H9 (cell line): Measurements from ENCODE around the gene JARID2. TPM values are rescaled to one million over a fixed set of nuclear protein-coding genes. Genes with fewer than 3 reads are reported as not detected.

Experiments
- DNase-seq: peaks from one replicate; pipeline ENCODE4 v3.0.0-alpha.2; 2017
- H2AFZ ChIP-seq: one replicate; pipeline ENCODE4 v1.6.1; 2013; ENCODE audit warnings: mild to moderate bottlenecking, low read length, control low read depth, moderate library complexity
- H2AK5ac ChIP-seq: 2 replicates; pipeline ENCODE4 v1.6.1; 2013; ENCODE audit warnings: low read length, control low read depth, mixed read lengths; ENCODE audit not compliant: insufficient read length
- H2BK120ac ChIP-seq: one replicate; pipeline ENCODE4 v1.6.1; 2013; ENCODE audit warnings: low read depth, mild to moderate bottlenecking, low read length, control low read depth, inconsistent platforms; ENCODE audit not compliant: poor library complexity, severe bottlenecking
- H2BK12ac ChIP-seq: 2 replicates; pipeline ENCODE4 v1.6.1; 2013; ENCODE audit warnings: low read length, control low read depth, mixed read lengths, low read depth; ENCODE audit not compliant: insufficient read length
- H2BK15ac ChIP-seq: 2 replicates; pipeline ENCODE4 v1.6.1; 2013; ENCODE audit warnings: low read depth, low read length, control low read depth
- H2BK20ac ChIP-seq: one replicate; pipeline ENCODE4 v1.6.1; 2013; ENCODE audit warnings: low read depth, mild to moderate bottlenecking, low read length, control low read depth, inconsistent platforms; ENCODE audit not compliant: poor library complexity, severe bottlenecking
- H2BK5ac ChIP-seq: 2 replicates; pipeline ENCODE4 v1.6.1; 2013; ENCODE audit warnings: low read length, control low read depth, mixed read lengths; ENCODE audit not compliant: insufficient read length
- H3K14ac ChIP-seq: 2 replicates; pipeline ENCODE4 v1.6.1; 2013; ENCODE audit warnings: low read length, control low read depth; ENCODE audit not compliant: insufficient read depth
- H3K18ac ChIP-seq: 2 replicates; pipeline ENCODE4 v1.6.1; 2013; ENCODE audit warnings: low read depth, mild to moderate bottlenecking, mixed read lengths, low read length, control low read depth; ENCODE audit not compliant: insufficient read length
- H3K23ac ChIP-seq: 2 replicates; pipeline ENCODE4 v1.6.1; 2013; ENCODE audit warnings: low read length, control low read depth, mixed read lengths, low read depth; ENCODE audit not compliant: insufficient read length
- H3K23me2 ChIP-seq: 2 replicates; pipeline ENCODE4 v1.6.1; 2013; ENCODE audit warnings: low read depth, mild to moderate bottlenecking, mixed read lengths, low read length, control low read depth; ENCODE audit not compliant: insufficient read length, poor library complexity, severe bottlenecking
- H3K27ac ChIP-seq: 2 replicates; pipeline ENCODE4 v1.5.1; 2013; ENCODE audit warnings: low read length, control low read depth, mixed read lengths, low read depth; ENCODE audit not compliant: insufficient read length
- H3K27me3 ChIP-seq: 2 replicates; pipeline ENCODE4 v1.6.1; 2013; ENCODE audit warnings: low read length, control low read depth, inconsistent platforms; ENCODE audit not compliant: insufficient read depth
- H3K4ac ChIP-seq: 2 replicates; pipeline ENCODE4 v1.6.1; 2013; ENCODE audit warnings: low read depth, mild to moderate bottlenecking, control low read depth, inconsistent platforms, low read length, moderate library complexity
- H3K4me1 ChIP-seq: 2 replicates; pipeline ENCODE4 v1.6.1; 2013; ENCODE audit warnings: low read length, control low read depth, inconsistent platforms; ENCODE audit not compliant: insufficient read depth
- H3K4me2 ChIP-seq: 2 replicates; pipeline ENCODE4 v1.6.1; 2013; ENCODE audit warnings: low read length, control low read depth, mixed read lengths; ENCODE audit not compliant: insufficient read length, insufficient read depth
- H3K56ac ChIP-seq: 2 replicates; pipeline ENCODE4 v1.6.1; 2013; ENCODE audit warnings: low read depth, mild to moderate bottlenecking, mixed read lengths, low read length, control low read depth; ENCODE audit not compliant: insufficient read length
- H3K79me1 ChIP-seq: 2 replicates; pipeline ENCODE4 v1.6.1; 2013; ENCODE audit warnings: low read depth, mild to moderate bottlenecking, moderate library complexity, low read length, control low read depth, inconsistent platforms; ENCODE audit not compliant: insufficient read depth, poor library complexity, severe bottlenecking
- H3K79me2 ChIP-seq: 2 replicates; pipeline ENCODE4 v1.6.1; 2013; ENCODE audit warnings: low read length, control low read depth, inconsistent platforms; ENCODE audit not compliant: insufficient read depth
- H3K9ac ChIP-seq: 2 replicates; pipeline ENCODE4 v1.6.1; 2013; ENCODE audit warnings: low read length, control low read depth, mixed read lengths; ENCODE audit not compliant: insufficient read length; ENCODE audit errors: extremely low read depth
- H3K9me3 ChIP-seq: one replicate; pipeline ENCODE4 v1.6.1; 2013; ENCODE audit warnings: low read depth, low read length, inconsistent platforms; ENCODE audit not compliant: control insufficient read depth
- H3T11ph ChIP-seq: one replicate; pipeline ENCODE4 v1.6.1; 2013; ENCODE audit warnings: mild to moderate bottlenecking, low read length, control low read depth, inconsistent platforms
- H4K20me1 ChIP-seq: one replicate; pipeline ENCODE4 v1.6.1; 2013; ENCODE audit not compliant: control insufficient read depth, insufficient read length, insufficient read depth
- H4K5ac ChIP-seq: 2 replicates; pipeline ENCODE4 v1.6.1; 2013; ENCODE audit warnings: low read depth, mild to moderate bottlenecking, mixed read lengths, low read length, control low read depth; ENCODE audit not compliant: insufficient read length
- H4K8ac ChIP-seq: replicated peaks from 2 replicates; pipeline ENCODE4 v1.6.1; 2013; ENCODE audit warnings: low read length, control low read depth, mixed read lengths, low read depth; ENCODE audit not compliant: insufficient read length
- H4K91ac ChIP-seq: 2 replicates; pipeline ENCODE4 v1.6.1; 2013; ENCODE audit warnings: low read depth, mild to moderate bottlenecking, moderate library complexity, mixed read lengths, low read length, control low read depth; ENCODE audit not compliant: insufficient read length
- H3K27ac Mint-ChIP-seq, 3 experiments: 2 replicates in 2 of 3; 3 replicates in 1 of 3; pipeline ENCODE4 v1.8.0; 2020 to 2021; ENCODE audit warnings: mixed read lengths in 3 of 3, mild to moderate bottlenecking in 1 of 3, moderate library complexity in 1 of 3
- H3K27me3 Mint-ChIP-seq: 2 replicates; pipeline ENCODE4 v1.8.0; 2021; ENCODE audit warnings: low read depth, mild to moderate bottlenecking, moderate library complexity, mixed read lengths
- H3K36me3 Mint-ChIP-seq, 3 experiments: 2 replicates in 2 of 3; 3 replicates in 1 of 3; pipeline ENCODE4 v1.8.0; 2020 to 2021; ENCODE audit warnings: low read depth in 3 of 3, mixed read lengths in 3 of 3; ENCODE audit not compliant: insufficient read depth in 1 of 3
- H3K4me1 Mint-ChIP-seq, 2 experiments: 2 replicates each; pipeline ENCODE4 v1.8.0; 2020; ENCODE audit warnings: mixed read lengths in 2 of 2
- H3K4me3 Mint-ChIP-seq, 2 experiments: 2 replicates in 1 of 2; 3 replicates in 1 of 2; pipeline ENCODE4 v1.8.0; 2020 to 2021; ENCODE audit warnings: mild to moderate bottlenecking in 2 of 2, mixed read lengths in 2 of 2, moderate library complexity in 1 of 2
- H3K9me3 Mint-ChIP-seq, 2 experiments: 2 replicates in 1 of 2; 3 replicates in 1 of 2; pipeline ENCODE4 v1.8.0; 2020; ENCODE audit warnings: mild to moderate bottlenecking in 2 of 2, mixed read lengths in 2 of 2, moderate library complexity in 1 of 2
- CTCF ChIP-seq: fragments of 200-600 bp; sonication (generic); conservative IDR thresholded peaks from 3 replicates; pipeline ENCODE4 v1.8.0; 2021; ENCODE audit warnings: antibody characterized with exemption, mild to moderate bottlenecking
- WGBS: extraction: QIAGEN DNeasy Blood & Tissue Kit; methylation state at CpG from one replicate; pipeline ENCODE4 v1.1.7; 2013; ENCODE audit warnings: missing lambda C conversion rate, low lambda C conversion rate, mixed read lengths; ENCODE audit not compliant: insufficient read length; ENCODE audit errors: extremely low coverage; 5-methylcytosine and 5-hydroxymethylcytosine counted together
- total RNA-seq: library from RNA; stranded (reverse); gene quantifications from 2 replicates; pipeline ENCODE4 v1.2.1, GENCODE V29; 2021

The JARID2 gene
- total RNA-seq, 1 experiment from 2014 or later, result 174 TPM

GRCh38 chr6:15320693-15321092 lies 74.8 kb downstream of the JARID2 start:
- Histone ChIP-seq H3K27me3 (no peaks in the 10 kb centered on the region), H3K14ac (no peak overlapping the region), H3K4me1 (peaks cover 22% of the 10 kb centered on the region; the same call in 1 of the 2 replicates), H3K9ac (no peak overlapping the region), H2AFZ (no peak overlapping the region), H2BK120ac (no peak overlapping the region), H2BK5ac (no peak overlapping the region), H2BK20ac (no peak overlapping the region), H4K20me1 (peaks cover 2% of the 10 kb centered on the region), H2AK5ac (no peak overlapping the region), H4K91ac (no peak overlapping the region), H3K79me1 (no peaks in the 10 kb centered on the region), H3K56ac (no peak overlapping the region), H3K4ac (no peak overlapping the region), H4K5ac (no peak overlapping the region), H3K23me2 (no peaks in the 10 kb centered on the region), H3K9me3 (no peaks in the 10 kb centered on the region), H3K4me2 (no peak overlapping the region), H3K79me2 (peaks cover 93% of the 10 kb centered on the region), H4K8ac (no peak overlapping the region), H3T11ph (no peak overlapping the region), H2BK15ac (no peak overlapping the region), H2BK12ac (no peak overlapping the region), H3K23ac (no peak overlapping the region), H3K27ac (no peak overlapping the region), H3K18ac (no peak overlapping the region)
- Mint-ChIP-seq H3K27ac (peak overlapping the region in 1 of 3 experiments; percentile 29; a peak in 2 of 7 replicates), H3K27me3 (no peaks in the 10 kb centered on the region), H3K36me3 (peaks cover 7 to 18% (median 14%) of the 10 kb centered on the region in 3 experiments), H3K4me1 (peaks cover 83 to 87% of the 10 kb centered on the region in 2 experiments), H3K9me3 (no peaks in the 10 kb centered on the region), H3K4me3 (no peak overlapping the region)
- WGBS, result no CpG with 5 or more reads among the region's 1 CpG
- DNase-seq, result no peak
- no peak for TF ChIP-seq CTCF
